Right hindlimb (tissue), 1 donor: ENCODE measurements around the gene CHRNE.

Experiments
- DNase-seq: peaks from one replicate; pipeline ENCODE4 v3.0.0-alpha.2; 2018

CHRNE gene

DNA sequence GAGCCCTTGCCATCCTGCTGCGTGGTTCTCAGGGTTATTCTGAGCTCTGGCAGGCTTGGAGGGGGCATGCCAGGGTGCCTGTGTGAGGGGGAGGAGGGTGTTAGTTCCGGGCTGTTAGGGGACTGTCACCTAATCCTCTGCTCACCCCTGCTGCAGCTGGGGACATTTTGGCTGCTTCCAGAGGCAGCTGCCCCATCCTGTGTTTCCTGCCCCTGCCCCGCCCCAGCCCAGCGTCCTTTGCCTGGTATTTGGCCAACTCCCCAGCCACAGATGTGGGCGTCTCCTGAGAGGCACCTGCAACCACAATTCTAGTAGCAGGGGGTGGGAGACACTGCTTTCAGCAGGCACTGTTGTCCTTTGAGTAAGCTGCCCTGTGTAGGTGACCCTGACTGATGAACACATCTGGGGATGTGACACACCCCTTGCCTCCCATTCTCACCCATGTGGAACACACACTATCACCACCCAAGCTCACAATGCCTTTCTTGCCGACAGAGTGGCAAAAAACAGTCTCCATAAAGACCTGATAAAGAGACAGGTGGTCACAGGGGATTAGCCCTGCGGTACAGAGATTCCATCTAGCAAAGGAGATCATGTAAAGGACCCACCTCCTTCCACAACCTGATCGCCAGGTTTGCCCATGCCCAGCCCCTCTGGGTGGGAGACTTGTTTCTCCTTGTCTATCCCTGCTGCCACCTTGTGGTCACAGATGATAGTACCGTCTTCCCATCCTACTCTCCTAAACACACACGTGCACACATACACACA, at the start of gene CHRNE:
Gene CHRNE, minus strand, starts transcription at position 48 of the 768 bp plus-strand sequence. Its CDS starts 35 bp downstream, at position 13.
- peak; percentile 79 for DNase-seq

- DNase-seq: no peak
These were observed 48.6 kb upstream of the CHRNE start for GRCh38 chr17:4951486-4951885.

- peak; percentile 59 for DNase-seq
These were observed 47.9 kb upstream of the CHRNE start, which contains the start of gene ENO3 for GRCh38 chr17:4950746-4951204. Gene ENO3 (plus strand): TSS chr17:4951119. CDS start chr17:4951830, 711 bp downstream.

DNA sequence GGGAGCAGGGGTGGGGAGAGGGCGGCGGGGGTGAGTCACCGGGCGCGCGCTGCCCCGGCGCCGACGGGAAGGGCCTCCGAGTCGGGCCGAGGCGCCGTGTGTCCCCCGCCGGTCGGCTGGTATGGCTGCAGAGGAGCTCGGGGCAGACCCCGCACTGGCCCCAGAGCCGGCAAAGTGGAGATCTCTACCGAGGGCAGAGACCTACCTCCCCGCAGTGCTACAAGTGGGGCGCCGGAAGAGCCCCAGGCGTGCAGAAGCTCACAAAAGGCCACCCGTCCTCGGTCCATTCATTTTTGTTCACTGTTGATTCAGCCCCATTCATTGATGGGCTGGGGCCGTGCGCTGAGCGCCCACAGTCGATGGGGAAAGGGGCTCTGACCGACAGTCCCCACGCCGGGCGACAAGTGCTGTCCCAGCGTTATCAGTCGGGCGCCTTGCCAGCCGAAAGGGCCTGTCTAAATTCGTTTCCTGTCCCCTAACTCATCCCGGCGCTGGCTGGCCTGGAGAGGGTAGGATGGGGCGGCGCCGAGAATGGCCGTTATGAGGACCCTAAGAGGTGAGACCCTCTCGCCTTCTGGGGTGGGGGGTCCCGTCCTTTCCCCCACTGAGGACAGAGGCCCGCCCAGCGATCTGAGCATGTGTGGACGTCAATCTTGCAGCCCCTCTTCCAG, 47.3 kb upstream of the CHRNE start:
- DNase-seq: peak; percentile 55

GRCh38 chr17:4949321-4950074, 46.6 kb upstream of the CHRNE start:
- DNase-seq: peak; percentile 78

- DNase-seq: peak; percentile 94
These were observed 46.0 kb upstream of the CHRNE start for GRCh38 chr17:4948931-4949320.

DNA sequence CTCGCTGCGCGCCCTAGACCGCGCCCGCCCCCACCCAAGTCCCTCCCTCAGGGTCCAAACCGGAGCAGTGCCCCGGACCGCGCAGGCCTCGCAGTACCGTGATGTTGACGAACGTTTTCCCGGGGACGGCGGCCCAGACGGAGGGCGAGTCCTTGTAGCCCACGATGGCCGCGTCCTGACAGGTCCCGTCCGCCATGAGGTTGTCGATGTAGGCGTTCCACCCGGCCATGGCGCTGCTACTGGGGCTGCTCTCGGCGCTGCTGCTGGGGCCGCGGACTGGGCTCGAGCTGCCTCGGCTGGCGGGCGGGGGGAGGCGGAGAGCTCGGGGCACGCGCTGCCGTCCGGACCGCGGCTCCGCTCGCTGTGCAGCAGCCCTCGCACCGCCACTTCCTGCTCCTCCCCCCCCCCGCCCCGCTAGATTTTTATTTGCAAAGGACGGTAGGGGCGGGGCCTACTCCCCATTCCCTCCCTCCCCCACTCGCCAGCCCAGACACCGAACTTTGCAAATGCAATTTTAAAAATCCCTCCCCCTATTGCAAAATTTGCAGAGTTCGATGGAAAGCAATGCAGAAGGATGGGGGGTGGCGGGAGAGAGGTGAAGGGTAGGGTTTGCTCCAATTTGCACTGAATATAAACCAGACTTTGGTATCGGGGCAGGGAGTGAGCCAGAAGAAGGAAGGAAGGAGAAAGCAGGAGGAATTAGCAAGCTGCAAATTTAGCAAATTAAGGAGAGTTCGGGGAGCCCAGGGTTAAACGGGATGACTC, 45.5 kb upstream of the CHRNE start, which contains the start of gene PFN1:
Gene PFN1, minus strand, starts transcription at position 365 of the 765 bp plus-strand sequence. Its CDS starts 136 bp downstream, at position 229.
- DNase-seq: peak; percentile 95

DNA sequence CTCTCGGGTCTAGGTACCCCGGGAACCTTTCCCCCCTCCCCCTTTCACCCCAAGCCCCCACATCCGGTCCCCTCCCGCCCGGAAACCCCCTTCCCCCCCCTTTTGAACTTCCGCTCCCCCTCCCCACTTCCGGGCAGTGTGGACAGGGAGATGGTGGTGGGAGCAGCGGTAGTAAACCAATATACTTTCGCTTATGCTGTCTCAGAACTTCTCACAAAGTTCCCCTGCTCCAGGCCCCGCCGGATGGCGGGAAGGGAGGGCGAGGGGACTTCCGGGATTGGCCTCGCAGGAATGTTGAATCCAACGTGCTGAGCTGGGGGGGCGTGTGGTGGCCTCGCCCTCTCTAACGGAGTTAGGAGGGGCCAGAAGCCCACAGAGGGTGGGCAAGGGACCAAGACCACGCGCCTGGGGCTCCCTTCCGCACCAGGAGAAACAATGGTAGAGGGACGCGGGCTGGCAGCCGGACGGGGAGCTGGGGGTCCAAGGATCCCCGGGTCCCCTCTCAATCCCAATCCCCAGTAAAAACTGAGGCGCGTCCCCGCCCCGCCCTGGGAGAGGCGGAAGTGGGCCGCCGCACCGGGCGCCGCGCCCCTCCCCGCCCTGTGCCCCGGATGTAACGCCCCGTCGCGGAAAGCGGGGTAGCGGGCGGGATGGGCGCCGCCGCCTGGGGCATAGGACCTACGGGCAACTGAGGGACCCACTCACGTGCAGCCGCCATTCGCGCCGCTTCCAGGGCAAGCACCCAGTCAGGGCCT, 44.7 kb upstream of the CHRNE start:
- peak; percentile 81 for DNase-seq

- peak; percentile 31 for DNase-seq
These were observed 44.1 kb upstream of the CHRNE start for GRCh38 chr17:4947010-4947410.

- no peak for DNase-seq
These were observed 43.5 kb upstream of the CHRNE start for GRCh38 chr17:4946312-4946976.

DNA sequence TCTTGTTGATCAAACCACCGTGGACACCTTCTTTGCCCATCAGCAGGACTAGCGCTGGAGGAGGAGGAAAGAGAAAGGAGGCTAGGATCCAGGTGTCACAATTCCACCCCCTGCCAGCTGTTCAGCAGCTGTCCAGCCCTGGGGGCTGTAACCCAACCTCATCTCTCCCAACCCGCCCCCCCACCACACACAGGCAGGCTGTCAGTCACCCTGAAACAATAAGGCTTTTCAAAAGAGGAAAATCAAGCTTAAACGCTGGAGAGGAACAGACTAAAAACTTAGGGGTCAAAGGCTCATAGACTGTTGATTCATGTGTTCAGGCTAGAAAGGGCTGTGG, 43.0 kb upstream of the CHRNE start:
- no peak for DNase-seq

DNA sequence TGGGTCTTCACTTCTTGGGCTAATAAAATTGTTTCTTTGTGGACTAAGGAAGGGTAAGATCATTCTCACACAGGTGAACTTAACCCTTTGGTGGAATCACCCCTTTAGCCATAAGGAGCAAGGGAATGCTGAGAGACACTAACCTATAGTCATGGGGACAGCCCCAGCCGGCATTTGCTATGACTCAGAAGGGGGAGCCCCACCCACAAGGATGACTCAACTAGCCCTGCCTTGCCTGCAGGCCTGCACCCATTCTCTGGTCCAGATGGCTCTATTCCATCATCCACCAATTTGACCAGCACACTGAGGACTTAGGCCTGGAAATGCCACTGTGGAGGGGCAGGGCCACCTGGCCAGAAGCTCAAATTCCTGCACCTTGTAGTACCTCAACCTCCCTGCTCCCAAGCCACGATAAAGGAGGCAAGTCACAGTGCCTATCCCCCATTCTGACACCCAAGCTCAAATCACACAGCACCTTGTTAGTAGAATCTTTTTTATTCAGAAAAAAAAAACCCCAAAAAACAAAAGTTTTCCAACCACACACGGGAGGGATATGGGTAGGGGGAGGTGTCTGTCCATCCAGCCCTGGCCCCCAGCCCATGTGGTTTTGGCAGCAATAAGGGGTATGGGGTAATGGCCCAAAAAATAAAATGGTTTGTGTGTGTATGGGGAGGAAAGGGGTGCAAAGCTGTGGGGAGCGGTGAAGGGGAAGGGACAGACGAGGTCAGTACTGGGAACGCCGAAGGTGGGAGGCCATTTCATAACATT, 42.5 kb upstream of the CHRNE start:
- DNase-seq: peak; percentile 51

- DNase-seq: no peak
These were observed 41.8 kb upstream of the CHRNE start for GRCh38 chr17:4944554-4945175.

DNA sequence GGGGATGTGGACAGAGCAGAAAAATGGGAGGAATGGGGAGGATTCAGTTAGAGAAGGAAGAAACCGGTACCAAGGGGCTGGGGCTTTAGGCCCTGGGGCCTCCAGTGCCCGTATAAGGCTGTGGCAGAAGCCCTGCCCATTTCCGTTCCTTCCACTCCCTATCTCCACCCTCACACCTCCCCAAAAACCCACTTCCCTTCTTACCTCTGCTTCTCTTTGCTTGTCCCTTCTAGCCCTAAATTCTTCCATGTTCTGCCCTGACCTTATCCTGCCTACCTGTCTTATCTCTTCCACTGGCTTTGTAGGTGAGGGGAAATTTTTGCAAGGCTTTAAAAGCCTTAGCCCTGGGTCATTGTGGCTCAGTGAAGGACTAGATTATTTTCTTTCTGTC, 41.3 kb upstream of the CHRNE start:
- DNase-seq: no peak

- DNase-seq: no peak
These were observed 40.0 kb upstream of the CHRNE start for GRCh38 chr17:4942760-4943508.

GRCh38 chr17:4941319-4941610, 38.4 kb upstream of the CHRNE start:
- DNase-seq: no peak

- DNase-seq: no peak
These were observed 37.8 kb upstream of the CHRNE start for GRCh38 chr17:4940555-4941318.

- peak; percentile 98 for DNase-seq
These were observed 37.1 kb upstream of the CHRNE start, which contains the start of the genes RNF167 and SLC25A11 for GRCh38 chr17:4939796-4940554. Gene RNF167 (plus strand): TSS chr17:4940268. CDS start chr17:4940910, 642 bp downstream. Gene SLC25A11 (minus strand): TSS chr17:4940046. CDS start chr17:4939910, 136 bp downstream.
